HFFc6 (cell line): ENCODE results near the gene MYORG. TPM values are rescaled to one million over a fixed set of nuclear protein-coding genes. Genes with fewer than 3 reads are reported as not detected.
A peak's percentile ranks its signal among the peaks of the same experiment; 100 is the strongest.

Experiments used
- DNase-seq: peaks from one replicate; pipeline ENCODE4 v3.0.0-alpha.2; 2018
- H3K27ac Mint-ChIP-seq: 2 replicates; pipeline ENCODE4 v1.8.0; 2020; ENCODE audit warnings: mild to moderate bottlenecking, mixed read lengths
- H3K27me3 Mint-ChIP-seq: 2 replicates; pipeline ENCODE4 v1.8.0; 2021; ENCODE audit warnings: mild to moderate bottlenecking, moderate library complexity, mixed read lengths; ENCODE audit not compliant: insufficient read depth
- H3K36me3 Mint-ChIP-seq: 2 replicates; pipeline ENCODE4 v1.8.0; 2021; ENCODE audit warnings: low read depth, mixed read lengths
- H3K4me1 Mint-ChIP-seq: 2 replicates; pipeline ENCODE4 v1.8.0; 2020; ENCODE audit warnings: low read depth, mixed read lengths
- H3K4me3 Mint-ChIP-seq: 2 replicates; pipeline ENCODE4 v1.8.0; 2020; ENCODE audit warnings: mild to moderate bottlenecking, moderate library complexity, mixed read lengths
- H3K9me3 Mint-ChIP-seq: 2 replicates; pipeline ENCODE4 v1.8.0; 2020; ENCODE audit warnings: mild to moderate bottlenecking, mixed read lengths
- CTCF ChIP-seq: fragments of 200-600 bp; sonication (generic); IDR thresholded peaks from 2 replicates; pipeline ENCODE4 v1.5.0; 2021; ENCODE audit warnings: antibody characterized with exemption, mild to moderate bottlenecking
- long read RNA-seq: library from polyadenylated mRNA; unstranded; transcript quantifications from one replicate; pipeline ENCODE4 v2.0.0, GENCODE V29; 2019
- total RNA-seq, 6 experiments: library from RNA; stranded (reverse); fragmentation: NEBNext Ultra II Directional; extraction: Animal tissue kit (Norgen Biotek cat#: 25700); gene quantifications; 2 replicates in 1 of 6; 3 replicates in 5 of 6; pipeline ENCODE4 v1.2.3, GENCODE V29; 2021

The MYORG gene
- 1 to 10 TPM in 5 of 6 experiments, under 1 TPM in 1; 0.96 to 2.2 (median 1.4) TPM for total RNA-seq
- long read RNA-seq, full-length matches to known transcripts: 1 of 2 reads
- long read RNA-seq, partial matches to known transcripts: 0 of 2 reads
- long read RNA-seq, other reads (novel, unspliced or antisense): 1 of 2 reads

- Mint-ChIP-seq H3K27me3 (peaks cover 16% of the 10 kb centered on the region), H3K4me3 (peak within 1 kb of the TSS; percentile 90), H3K4me1 (peaks cover 10% of the 10 kb centered on the region), H3K9me3 (no peaks in the 10 kb centered on the region), H3K27ac (peak within 1 kb of the TSS; percentile 42; the same call in 1 of the 2 replicates), H3K36me3 (no peaks in the 10 kb centered on the region)
- peak; percentile 81 for DNase-seq
- TF ChIP-seq CTCF: no peak
Measured at GRCh38 chr9:34376596-34377403, at the start of gene MYORG. MYORG (minus strand) TSS chr9:34376898; CDS start chr9:34372943, 3,955 bp downstream.

GRCh38 chr9:34419716-34420504 lies 43.2 kb upstream of the MYORG start:
- TF ChIP-seq CTCF: no peak
- H3K9me3 Mint-ChIP-seq: no peaks in the 10 kb centered on the region

GRCh38 chr9:34417734-34418133 lies 41.0 kb upstream of the MYORG start:
- H3K27me3 Mint-ChIP-seq: peaks cover 2% of the 10 kb centered on the region; the same call in 1 of the 2 replicates
- no peak for DNase-seq
- no peaks in the 10 kb centered on the region for H3K9me3 Mint-ChIP-seq
- no peak overlapping the region for H3K4me3 Mint-ChIP-seq
- H3K27ac Mint-ChIP-seq: no peak overlapping the region
- H3K36me3 Mint-ChIP-seq: no peaks in the 10 kb centered on the region
- no peak for TF ChIP-seq CTCF
- no peaks in the 10 kb centered on the region for H3K4me1 Mint-ChIP-seq

More at GRCh38 chr9:34419716-34420504, 43.2 kb upstream of the MYORG start:
- Mint-ChIP-seq H3K4me3 (no peak overlapping the region), H3K27ac (no peak overlapping the region), H3K36me3 (no peaks in the 10 kb centered on the region), H3K27me3 (peaks cover 2% of the 10 kb centered on the region; the same call in 1 of the 2 replicates), H3K4me1 (no peaks in the 10 kb centered on the region)
- no peak for DNase-seq

GRCh38 chr9:34413231-34413852 lies 36.6 kb upstream of the MYORG start:
- H3K4me3 Mint-ChIP-seq: no peak overlapping the region
- H3K27me3 Mint-ChIP-seq: peaks cover 3% of the 10 kb centered on the region; the same call in 1 of the 2 replicates
- no peaks in the 10 kb centered on the region for H3K4me1 Mint-ChIP-seq
- H3K9me3 Mint-ChIP-seq: no peaks in the 10 kb centered on the region
- H3K36me3 Mint-ChIP-seq: no peaks in the 10 kb centered on the region
- no peak for TF ChIP-seq CTCF
- H3K27ac Mint-ChIP-seq: no peak overlapping the region
- DNase-seq: peak; percentile 36

- Mint-ChIP-seq H3K27ac (no peak overlapping the region), H3K36me3 (no peaks in the 10 kb centered on the region), H3K4me1 (no peaks in the 10 kb centered on the region), H3K9me3 (no peaks in the 10 kb centered on the region), H3K27me3 (peaks cover 3% of the 10 kb centered on the region; the same call in 1 of the 2 replicates), H3K4me3 (no peak overlapping the region)
- TF ChIP-seq CTCF: no peak
- DNase-seq: no peak
Measured at GRCh38 chr9:34412336-34412735, 35.6 kb upstream of the MYORG start.
